Putamen (tissue), 1 donor: ENCODE measurements around the gene PLXNA4.
A peak's percentile ranks its signal among the peaks of the same experiment; 100 is the strongest.

Source experiments
- DNase-seq: peaks from one replicate; pipeline ENCODE4 v3.0.0-alpha.2; 2016; ENCODE audit warnings: low spot score

PLXNA4 gene

GRCh38 chr7:132351954-132352499 lies 224.2 kb downstream of the PLXNA4 start:
- no peak for DNase-seq

GRCh38 chr7:132350741-132351140 lies 225.5 kb downstream of the PLXNA4 start:
- DNase-seq: no peak

- DNase-seq: peak; percentile 47
These were observed 227.2 kb downstream of the PLXNA4 start for GRCh38 chr7:132349075-132349474.

GRCh38 chr7:132348341-132348740 lies 227.9 kb downstream of the PLXNA4 start:
- DNase-seq: no peak

- no peak for DNase-seq
These were observed 228.4 kb downstream of the PLXNA4 start for GRCh38 chr7:132347858-132348257.

GRCh38 chr7:132347123-132347522 lies 229.1 kb downstream of the PLXNA4 start:
- no peak for DNase-seq

- no peak for DNase-seq
These were observed 230.6 kb downstream of the PLXNA4 start for GRCh38 chr7:132345543-132346129.

GRCh38 chr7:132345030-132345429 lies 231.2 kb downstream of the PLXNA4 start:
- no peak for DNase-seq

- DNase-seq: no peak
These were observed 233.1 kb downstream of the PLXNA4 start for GRCh38 chr7:132343199-132343598.

- DNase-seq: no peak
These were observed 238.7 kb downstream of the PLXNA4 start for GRCh38 chr7:132337450-132338080.

GRCh38 chr7:132336797-132337196 lies 239.5 kb downstream of the PLXNA4 start:
- no peak for DNase-seq

- DNase-seq: peak; percentile 75
These were observed 243.0 kb downstream of the PLXNA4 start for GRCh38 chr7:132333301-132333700.

- DNase-seq: no peak
These were observed 247.5 kb downstream of the PLXNA4 start for GRCh38 chr7:132328760-132329159.

GRCh38 chr7:132328047-132328620 lies 248.1 kb downstream of the PLXNA4 start:
- no peak for DNase-seq

GRCh38 chr7:132326878-132327589 lies 249.2 kb downstream of the PLXNA4 start:
- no peak for DNase-seq

- DNase-seq: no peak
These were observed 253.3 kb downstream of the PLXNA4 start for GRCh38 chr7:132322970-132323369.

- no peak for DNase-seq
These were observed 254.9 kb downstream of the PLXNA4 start for GRCh38 chr7:132321387-132321786.

- DNase-seq: no peak
These were observed 256.8 kb downstream of the PLXNA4 start for GRCh38 chr7:132319481-132319880.

- peak; percentile 75 for DNase-seq
These were observed 257.6 kb downstream of the PLXNA4 start for GRCh38 chr7:132318352-132319318.

- DNase-seq: no peak
These were observed 258.4 kb downstream of the PLXNA4 start for GRCh38 chr7:132317701-132318351.

GRCh38 chr7:132312531-132313055 lies 263.7 kb downstream of the PLXNA4 start:
- DNase-seq: no peak
